RKO (cell line): ENCODE results near the gene SLC8A2.
A peak's percentile ranks its signal among the peaks of the same experiment; 100 is the strongest.

Source experiments
- DNase-seq: peaks from one replicate; pipeline ENCODE4 v3.0.0-alpha.2; 2016; ENCODE audit warnings: low spot score

SLC8A2 gene

GRCh38 chr19:47430041-47430802 is 41.5 kb downstream of the SLC8A2 start:
- DNase-seq = no peak

- DNase-seq = no peak
Measured at GRCh38 chr19:47429140-47429793, 42.4 kb downstream of the SLC8A2 start.

GRCh38 chr19:47428177-47428894 is 43.4 kb downstream of the SLC8A2 start:
- peak; percentile 99 for DNase-seq

- DNase-seq = peak; percentile 64
Measured at GRCh38 chr19:47427241-47428176, 44.2 kb downstream of the SLC8A2 start.

- DNase-seq = no peak
Measured at GRCh38 chr19:47423203-47423882, 48.4 kb downstream of the SLC8A2 start.

GRCh38 chr19:47422417-47423163 is 49.1 kb downstream of the SLC8A2 start:
- no peak for DNase-seq

GRCh38 chr19:47421844-47422395 is 49.8 kb downstream of the SLC8A2 start:
- DNase-seq = no peak

GRCh38 chr19:47421244-47421786 is 50.4 kb downstream of the SLC8A2 start:
- DNase-seq = no peak

GRCh38 chr19:47419789-47420188 is 51.9 kb downstream of the SLC8A2 start:
- no peak for DNase-seq

GRCh38 chr19:47419030-47419783 is 52.5 kb downstream of the SLC8A2 start, which contains the start of gene MEIS3:
TSS of gene MEIS3 (minus strand) at chr19:47419527. CDS start at chr19:47419081, 446 bp downstream.
- no peak for DNase-seq

- no peak for DNase-seq
Measured at GRCh38 chr19:47418692-47419029, 53.0 kb downstream of the SLC8A2 start.

- DNase-seq = no peak
Measured at GRCh38 chr19:47417746-47418691, 53.7 kb downstream of the SLC8A2 start.

GRCh38 chr19:47417107-47417745 is 54.5 kb downstream of the SLC8A2 start:
- DNase-seq = no peak

GRCh38 chr19:47416643-47416985 is 55.1 kb downstream of the SLC8A2 start:
- no peak for DNase-seq

- DNase-seq = no peak
Measured at GRCh38 chr19:47415953-47416642, 55.6 kb downstream of the SLC8A2 start.

GRCh38 chr19:47414469-47414868 is 57.2 kb downstream of the SLC8A2 start:
- DNase-seq = no peak

- DNase-seq = no peak
Measured at GRCh38 chr19:47413941-47414340, 57.8 kb downstream of the SLC8A2 start.
